Regular cardiac myocyte (primary cell): ENCODE results near the gene TUBA3C. TPM values are rescaled to one million over a fixed set of nuclear protein-coding genes. Genes with fewer than 3 reads are reported as not detected.

Source experiments
- total RNA-seq: library from RNA; depleted of rRNA; stranded (reverse); fragments of >200 nt; gene quantifications from 2 replicates; pipeline ENCODE4 v1.2.3, GENCODE V29; 2014

The TUBA3C gene
- not detected in 2 replicates for total RNA-seq

GRCh38 chr13:19181621-19182485 is at the start of gene TUBA3C:
Gene TUBA3C, minus strand, starts transcription at chr13:19181824. Its CDS starts 77 bp downstream, at chr13:19181747.

